K562 (cell line): ENCODE measurements around the gene CNOT2. TPM values are rescaled to one million over a fixed set of nuclear protein-coding genes. Genes with fewer than 3 reads are reported as not detected.

Experiments used
- BACH1 ChIP-seq: fragments of 200-800 bp; sonication (Bioruptor generic); IDR thresholded peaks from 2 replicates; pipeline ENCODE4 v1.6.1; 2016; ENCODE audit warnings: missing genetic modification characterization, missing compliant biosample characterization
- ELF4 ChIP-seq: fragments of 450-650 bp; formaldehyde crosslinking; IDR thresholded peaks from 2 replicates; pipeline ENCODE4 v1.4.0; 2022; ENCODE audit warnings: missing genetic modification characterization
- GABPA ChIP-seq: fragments of 200-800 bp; sonication (Bioruptor generic); conservative IDR thresholded peaks from 2 replicates; pipeline ENCODE4 v1.6.1; 2016; ENCODE audit warnings: low read depth, missing genetic modification characterization, missing compliant biosample characterization
- GABPB2 ChIP-seq: fragments of 250-450 bp; sonication (Bioruptor Pico); conservative IDR thresholded peaks from 2 replicates; pipeline ENCODE4 v1.5.1; 2021; ENCODE audit warnings: mild to moderate bottlenecking
- KHSRP ChIP-seq: fragments of 450-650 bp; IDR thresholded peaks from 2 replicates; pipeline ENCODE4 v1.6.1; 2017
- MAFF ChIP-seq: IDR thresholded peaks from 2 replicates; pipeline ENCODE4 v1.6.1; 2012; ENCODE audit warnings: low read length, improper control_type of control experiment
- MAFG ChIP-seq: fragments of 450-650 bp; conservative IDR thresholded peaks from 2 replicates; pipeline ENCODE4 v1.6.1; 2016; ENCODE audit warnings: missing genetic modification characterization, missing compliant biosample characterization
- MAFK ChIP-seq: IDR thresholded peaks from 2 replicates; pipeline ENCODE4 v1.6.1; 2011; ENCODE audit warnings: low read length, improper control_type of control experiment
- MTA3 ChIP-seq: fragments of 450-650 bp; formaldehyde crosslinking; IDR thresholded peaks from 2 replicates; pipeline ENCODE4 v1.6.1; 2017; ENCODE audit warnings: mild to moderate bottlenecking, borderline replicate concordance
- NFIX ChIP-seq: fragments of 250-450 bp; sonication (Bioruptor Pico); IDR thresholded peaks from 2 replicates; pipeline ENCODE4 v1.4.0; 2020; ENCODE audit warnings: low read depth, mild to moderate bottlenecking, moderate library complexity
- PHB ChIP-seq: fragments of 250-450 bp; sonication (Bioruptor Pico); IDR thresholded peaks from 2 replicates; pipeline ENCODE4 v1.5.0; 2021
- SETDB1 ChIP-seq: IDR thresholded peaks from one replicate; pipeline ENCODE4 v1.6.1; 2012; ENCODE audit warnings: low read length, control low read depth, inconsistent platforms
- SPI1 ChIP-seq: IDR thresholded peaks from 2 replicates; pipeline ENCODE4 v1.6.1; 2011; ENCODE audit warnings: low read depth, low read length, control low read depth, borderline replicate concordance
- TAF9B ChIP-seq: fragments of 450-650 bp; IDR thresholded peaks from 2 replicates; pipeline ENCODE4 v1.6.1; 2018; ENCODE audit warnings: mild to moderate bottlenecking; ENCODE audit not compliant: partially characterized antibody
- TOE1 ChIP-seq, 2 experiments: fragments of 450-650 bp in 1 of 2; sonication (generic) in 1 of 2; formaldehyde crosslinking in 1 of 2; IDR thresholded peaks; 2 replicates each; pipeline versions ENCODE4 v1.7.1 to v1.8.0; 2016 to 2022; ENCODE audit warnings: borderline replicate concordance in 2 of 2, mild to moderate bottlenecking in 2 of 2, antibody characterized with exemption in 1 of 2, inconsistent platforms in 1 of 2, low read depth in 1 of 2, missing genetic modification reagents in 1 of 2, moderate library complexity in 1 of 2
- TSHZ1 ChIP-seq: fragments of 250-450 bp; sonication (Bioruptor Pico); IDR thresholded peaks from 2 replicates; pipeline ENCODE4 v1.4.0; 2020; ENCODE audit warnings: mild to moderate bottlenecking, moderate library complexity
- XRCC4 ChIP-seq: IDR thresholded peaks from one replicate; pipeline ENCODE4 v1.6.1; 2011; ENCODE audit not compliant: insufficient read depth, insufficient read length; ENCODE audit errors: extremely low read depth
- ZBTB1 ChIP-seq: sonication (generic); formaldehyde crosslinking; IDR thresholded peaks from 2 replicates; pipeline ENCODE4 v1.8.1; 2023; ENCODE audit warnings: missing genetic modification reagents, low read depth, mild to moderate bottlenecking, borderline replicate concordance
- ZC3H8 ChIP-seq: fragments of 450-650 bp; IDR thresholded peaks from 2 replicates; pipeline ENCODE4 v1.6.1; 2017
- ZNF12 ChIP-seq: sonication (generic); formaldehyde crosslinking; IDR thresholded peaks from 2 replicates; pipeline ENCODE4 v1.4.0; 2020; ENCODE audit warnings: mild to moderate bottlenecking, missing genetic modification reagents
- ZNF197 ChIP-seq: fragments of 200-800 bp; sonication (Bioruptor generic); IDR thresholded peaks from 2 replicates; pipeline ENCODE4 v1.6.1; 2016; ENCODE audit warnings: low read depth, missing genetic modification characterization, missing compliant biosample characterization
- ZNF23 ChIP-seq: fragments of 250-450 bp; sonication (Bioruptor Pico); IDR thresholded peaks from 2 replicates; pipeline ENCODE4 v1.4.0; 2020; ENCODE audit warnings: mild to moderate bottlenecking
- ZNF277 ChIP-seq: fragments of 250-450 bp; sonication (Bioruptor Pico); IDR thresholded peaks from 2 replicates; pipeline ENCODE4 v1.8.0; 2022; ENCODE audit warnings: inconsistent platforms, mild to moderate bottlenecking, moderate library complexity, borderline replicate concordance
- ZNF316 ChIP-seq: fragments of 450-650 bp; IDR thresholded peaks from 2 replicates; pipeline ENCODE4 v1.6.1; 2016
- ZNF57 ChIP-seq: fragments of 450-650 bp; formaldehyde crosslinking; IDR thresholded peaks from 2 replicates; pipeline ENCODE4 v1.4.0; 2020; ENCODE audit warnings: mild to moderate bottlenecking, moderate library complexity
- polyA plus RNA-seq, 8 experiments: library from polyadenylated mRNA; depleted of rRNA in 4 of 8; stranded (reverse) in 5 of 8; unstranded in 3 of 8; fragments of >200 nt; fragmentation: Nextera tagmentation in 2 of 8; fragmentation: Illumina TruSeq in 1 of 8; extraction: Ambion mirVana in 2 of 8; extraction: Trizol in 1 of 8; gene quantifications; 2 replicates each; pipeline versions ENCODE4 v1.2.1 to v1.2.3, GENCODE V29; 2011 to 2014; ENCODE audit warnings: inconsistent platforms in 1 of 8, missing spikeins in 1 of 8
- total RNA-seq, 7 experiments: library from RNA; depleted of rRNA in 6 of 7; stranded (reverse); fragments of >200 nt in 6 of 7; fragmentation: Illumina TruSeq in 2 of 7; extraction: Trizol in 2 of 7; gene quantifications; 2 replicates each; pipeline versions ENCODE4 v1.2.1 to v1.2.3, GENCODE V29; 2011 to 2021; ENCODE audit warnings: low replicate concordance in 1 of 7

Gene CNOT2
- total and polyA plus RNA-seq, 9 of the 15 experiments (the other 6 are each of a cell fraction or from before 2014, with no cell fraction given) = 43.6 to 119 (median 84.4) TPM

- peak; percentile 43 for TF ChIP-seq MAFG (tag)
- no peak for TF ChIP-seq ZBTB1 (CRISPR knock-in tag)
- no peak for TF ChIP-seq GABPA (tag)
- TF ChIP-seq ZNF316 = peak; percentile 80
- no peak for TF ChIP-seq ZC3H8
- TF ChIP-seq ZNF57 (CRISPR knock-in tag) = no peak
- no peak for TF ChIP-seq ZNF197 (CRISPR knock-in tag)
- no peak for TF ChIP-seq ELF4 (CRISPR knock-in tag)
- no peak for TF ChIP-seq ZNF23 (CRISPR knock-in tag)
- TF ChIP-seq SETDB1 = no peak
- no peak for TF ChIP-seq SPI1
- TF ChIP-seq MTA3 = no peak
- TF ChIP-seq MAFK = peak; percentile 80
- no peak for TF ChIP-seq TAF9B
- TF ChIP-seq KHSRP = no peak
- TF ChIP-seq GABPB2 (CRISPR knock-in tag) = no peak
- TF ChIP-seq XRCC4 = no peak
- peak; percentile 74 for TF ChIP-seq MAFF
- peak; percentile 57; the same call in 1 of the 2 replicates for TF ChIP-seq NFIX (CRISPR knock-in tag)
- TF ChIP-seq PHB (CRISPR knock-in tag) = no peak
- TF ChIP-seq ZNF277 (CRISPR knock-in tag) = no peak
- TF ChIP-seq TSHZ1 (CRISPR knock-in tag) = no peak
- no peak for TF ChIP-seq ZNF12 (CRISPR knock-in tag)
- TF ChIP-seq BACH1 (tag) = no peak
- no peak for TF ChIP-seq TOE1 (IDR thresholded peaks at IDR 0.05; ENCODE audit: borderline replicate concordance)
- TF ChIP-seq TOE1 (CRISPR knock-in tag; IDR thresholded peaks at IDR 0.05; ENCODE audit: borderline replicate concordance, low read depth) = no peak
These were observed 116.4 kb downstream of the CNOT2 start (continued) for GRCh38 chr12:70359458-70360197.
